Measurements from ENCODE around the gene NOP58.
A peak's percentile ranks its signal among the peaks of the same experiment; 100 is the strongest.
"Not testable (repeated sequence)": the region's sequence is repeated elsewhere in the genome, so short reads cannot be mapped to it uniquely, and the experiment has no call there.

NOP58 gene

DNA sequence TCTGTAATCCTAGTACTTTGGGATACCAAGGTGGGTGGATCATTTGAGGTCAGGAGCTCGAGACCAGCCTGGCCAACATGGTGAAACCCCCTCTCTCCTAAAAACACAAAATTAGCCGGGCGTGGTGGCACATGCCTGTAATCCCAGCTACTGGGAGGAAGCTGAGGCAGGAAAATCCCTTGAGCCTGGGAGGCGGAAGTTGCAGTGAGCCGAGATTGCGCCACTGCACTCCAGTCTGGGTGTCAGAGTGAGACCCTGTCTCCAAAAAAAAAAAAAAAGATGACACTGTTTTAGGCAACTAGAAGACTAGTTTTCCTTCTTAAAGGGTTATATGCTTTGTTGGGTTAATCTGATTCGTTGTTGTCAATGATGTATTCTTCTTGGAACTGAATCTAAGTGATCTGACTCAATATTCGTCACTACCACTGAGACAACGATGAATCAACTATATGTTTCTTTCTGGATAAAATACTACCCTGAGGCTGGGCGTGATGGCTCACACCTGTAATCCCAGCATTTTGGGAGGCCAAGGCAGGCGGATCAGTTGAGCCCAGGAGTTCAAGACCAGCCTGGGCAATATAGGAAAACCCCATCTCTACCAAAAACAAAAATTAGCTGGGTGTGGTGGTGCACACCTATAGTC lies 10.6 kb downstream of the NOP58 start:
- ATAC-seq = not testable (repeated sequence)

DNA sequence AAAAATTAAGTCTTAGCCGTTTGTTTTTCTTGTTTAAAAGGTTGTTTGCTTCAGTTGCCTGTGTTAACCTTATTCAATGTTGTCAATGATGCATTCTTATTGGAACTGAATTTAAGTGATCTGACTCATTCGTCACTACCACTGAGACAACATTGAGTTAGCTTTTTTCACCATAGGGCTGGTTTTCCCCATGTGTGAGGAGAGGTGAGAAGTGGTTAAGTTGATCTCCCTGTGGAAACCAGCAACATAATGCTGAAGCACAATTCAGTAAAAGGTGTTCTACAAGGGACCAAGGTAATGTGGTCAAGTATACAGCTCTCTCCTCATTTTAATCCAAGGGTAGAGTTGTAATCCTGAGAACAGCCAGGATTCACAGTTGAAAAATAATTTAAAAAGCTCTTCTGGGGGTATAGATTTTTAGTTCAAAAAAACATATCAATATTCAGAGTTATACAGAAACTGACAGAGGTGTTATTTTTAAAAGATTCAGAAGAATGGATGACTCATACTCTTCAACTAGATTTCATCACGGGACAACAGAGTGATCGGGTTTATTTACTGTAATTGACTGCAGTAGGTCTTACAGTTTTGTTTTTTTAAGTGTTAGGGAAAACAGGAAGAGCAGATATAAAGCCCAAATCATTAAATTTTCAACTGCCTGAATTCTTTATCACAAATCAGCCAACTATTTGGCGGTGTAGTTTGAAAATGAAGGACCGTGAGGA lies 12.6 kb downstream of the NOP58 start:
- TF ChIP-seq ZNF565 (CRISPR knock-in tag; conservative IDR thresholded peaks at IDR 0.05; ENCODE audit: low read depth) (no peak), ZNF70 (CRISPR knock-in tag; IDR thresholded peaks at IDR 0.05) (no peak), ISL1 (CRISPR knock-in tag; IDR thresholded peaks at IDR 0.05) (no peak), ESRRG (CRISPR knock-in tag; IDR thresholded peaks at IDR 0.05) (no peak), SNAI2 (CRISPR knock-in tag; IDR thresholded peaks at IDR 0.05) (no peak), PPARA (CRISPR knock-in tag; IDR thresholded peaks at IDR 0.05; ENCODE audit: borderline replicate concordance) (no peak), ZFP30 (CRISPR knock-in tag; IDR thresholded peaks at IDR 0.05) (no peak)
- TF ChIP-seq, protein P1, sequence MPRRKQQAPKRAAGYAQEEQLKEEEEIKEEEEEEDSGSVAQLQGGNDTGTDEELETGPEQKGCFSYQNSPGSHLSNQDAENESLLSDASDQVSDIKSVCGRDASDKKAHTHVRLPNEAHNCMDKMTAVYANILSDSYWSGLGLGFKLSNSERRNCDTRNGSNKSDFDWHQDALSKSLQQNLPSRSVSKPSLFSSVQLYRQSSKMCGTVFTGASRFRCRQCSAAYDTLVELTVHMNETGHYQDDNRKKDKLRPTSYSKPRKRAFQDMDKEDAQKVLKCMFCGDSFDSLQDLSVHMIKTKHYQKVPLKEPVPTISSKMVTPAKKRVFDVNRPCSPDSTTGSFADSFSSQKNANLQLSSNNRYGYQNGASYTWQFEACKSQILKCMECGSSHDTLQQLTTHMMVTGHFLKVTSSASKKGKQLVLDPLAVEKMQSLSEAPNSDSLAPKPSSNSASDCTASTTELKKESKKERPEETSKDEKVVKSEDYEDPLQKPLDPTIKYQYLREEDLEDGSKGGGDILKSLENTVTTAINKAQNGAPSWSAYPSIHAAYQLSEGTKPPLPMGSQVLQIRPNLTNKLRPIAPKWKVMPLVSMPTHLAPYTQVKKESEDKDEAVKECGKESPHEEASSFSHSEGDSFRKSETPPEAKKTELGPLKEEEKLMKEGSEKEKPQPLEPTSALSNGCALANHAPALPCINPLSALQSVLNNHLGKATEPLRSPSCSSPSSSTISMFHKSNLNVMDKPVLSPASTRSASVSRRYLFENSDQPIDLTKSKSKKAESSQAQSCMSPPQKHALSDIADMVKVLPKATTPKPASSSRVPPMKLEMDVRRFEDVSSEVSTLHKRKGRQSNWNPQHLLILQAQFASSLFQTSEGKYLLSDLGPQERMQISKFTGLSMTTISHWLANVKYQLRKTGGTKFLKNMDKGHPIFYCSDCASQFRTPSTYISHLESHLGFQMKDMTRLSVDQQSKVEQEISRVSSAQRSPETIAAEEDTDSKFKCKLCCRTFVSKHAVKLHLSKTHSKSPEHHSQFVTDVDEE (CRISPR knock-in tag; IDR thresholded peaks at IDR 0.05) = no peak
- TF ChIP-seq, protein P2, sequence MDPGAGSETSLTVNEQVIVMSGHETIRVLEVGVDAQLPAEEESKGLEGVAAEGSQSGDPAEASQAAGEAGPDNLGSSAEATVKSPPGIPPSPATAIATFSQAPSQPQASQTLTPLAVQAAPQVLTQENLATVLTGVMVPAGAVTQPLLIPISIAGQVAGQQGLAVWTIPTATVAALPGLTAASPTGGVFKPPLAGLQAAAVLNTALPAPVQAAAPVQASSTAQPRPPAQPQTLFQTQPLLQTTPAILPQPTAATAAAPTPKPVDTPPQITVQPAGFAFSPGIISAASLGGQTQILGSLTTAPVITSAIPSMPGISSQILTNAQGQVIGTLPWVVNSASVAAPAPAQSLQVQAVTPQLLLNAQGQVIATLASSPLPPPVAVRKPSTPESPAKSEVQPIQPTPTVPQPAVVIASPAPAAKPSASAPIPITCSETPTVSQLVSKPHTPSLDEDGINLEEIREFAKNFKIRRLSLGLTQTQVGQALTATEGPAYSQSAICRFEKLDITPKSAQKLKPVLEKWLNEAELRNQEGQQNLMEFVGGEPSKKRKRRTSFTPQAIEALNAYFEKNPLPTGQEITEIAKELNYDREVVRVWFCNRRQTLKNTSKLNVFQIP (CRISPR knock-in tag; IDR thresholded peaks at IDR 0.05; ENCODE audit: borderline replicate concordance, low read depth) = no peak
- peak; percentile 49 for ATAC-seq

DNA sequence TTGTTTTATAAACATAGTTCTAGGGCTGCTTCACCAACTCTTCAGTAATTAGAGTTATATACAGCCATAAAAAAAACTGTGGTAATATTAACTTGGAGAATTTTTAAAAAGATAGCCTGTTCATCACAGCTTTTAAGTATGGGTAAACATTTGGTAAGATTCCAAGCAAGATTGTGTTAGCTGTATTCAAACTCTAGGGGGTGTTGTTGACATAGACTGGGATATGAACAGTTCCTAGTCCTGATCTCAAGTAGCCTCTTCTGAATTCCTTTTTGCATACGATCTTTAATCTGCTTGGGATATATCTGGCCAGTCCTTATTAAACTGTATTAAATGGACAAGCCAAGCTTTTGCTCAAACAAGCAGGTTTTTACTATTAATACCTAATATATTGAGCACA lies 13.4 kb downstream of the NOP58 start:
- TF ChIP-seq ARNTL (CRISPR knock-in tag; IDR thresholded peaks at IDR 0.05; ENCODE audit: borderline replicate concordance, low read depth) (no peak), ZFP30 (CRISPR knock-in tag; IDR thresholded peaks at IDR 0.05) (no peak), CSDC2 (CRISPR knock-in tag; IDR thresholded peaks at IDR 0.05) (no peak), ZC3H10 (CRISPR knock-in tag; IDR thresholded peaks at IDR 0.05) (no peak), OSR1 (CRISPR knock-in tag; IDR thresholded peaks at IDR 0.05) (no peak), BACH2 (CRISPR knock-in tag; IDR thresholded peaks at IDR 0.05; ENCODE audit: borderline replicate concordance) (no peak), TOX (CRISPR knock-in tag; IDR thresholded peaks at IDR 0.05; ENCODE audit: borderline replicate concordance) (no peak)
- TF ChIP-seq, protein P1 (CRISPR knock-in tag; IDR thresholded peaks at IDR 0.05) = no peak
- TF ChIP-seq, protein P3, sequence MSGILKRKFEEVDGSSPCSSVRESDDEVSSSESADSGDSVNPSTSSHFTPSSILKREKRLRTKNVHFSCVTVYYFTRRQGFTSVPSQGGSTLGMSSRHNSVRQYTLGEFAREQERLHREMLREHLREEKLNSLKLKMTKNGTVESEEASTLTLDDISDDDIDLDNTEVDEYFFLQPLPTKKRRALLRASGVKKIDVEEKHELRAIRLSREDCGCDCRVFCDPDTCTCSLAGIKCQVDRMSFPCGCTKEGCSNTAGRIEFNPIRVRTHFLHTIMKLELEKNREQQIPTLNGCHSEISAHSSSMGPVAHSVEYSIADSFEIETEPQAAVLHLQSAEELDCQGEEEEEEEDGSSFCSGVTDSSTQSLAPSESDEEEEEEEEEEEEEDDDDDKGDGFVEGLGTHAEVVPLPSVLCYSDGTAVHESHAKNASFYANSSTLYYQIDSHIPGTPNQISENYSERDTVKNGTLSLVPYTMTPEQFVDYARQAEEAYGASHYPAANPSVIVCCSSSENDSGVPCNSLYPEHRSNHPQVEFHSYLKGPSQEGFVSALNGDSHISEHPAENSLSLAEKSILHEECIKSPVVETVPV (CRISPR knock-in tag; IDR thresholded peaks at IDR 0.05) = no peak
- TF ChIP-seq, protein P4, sequence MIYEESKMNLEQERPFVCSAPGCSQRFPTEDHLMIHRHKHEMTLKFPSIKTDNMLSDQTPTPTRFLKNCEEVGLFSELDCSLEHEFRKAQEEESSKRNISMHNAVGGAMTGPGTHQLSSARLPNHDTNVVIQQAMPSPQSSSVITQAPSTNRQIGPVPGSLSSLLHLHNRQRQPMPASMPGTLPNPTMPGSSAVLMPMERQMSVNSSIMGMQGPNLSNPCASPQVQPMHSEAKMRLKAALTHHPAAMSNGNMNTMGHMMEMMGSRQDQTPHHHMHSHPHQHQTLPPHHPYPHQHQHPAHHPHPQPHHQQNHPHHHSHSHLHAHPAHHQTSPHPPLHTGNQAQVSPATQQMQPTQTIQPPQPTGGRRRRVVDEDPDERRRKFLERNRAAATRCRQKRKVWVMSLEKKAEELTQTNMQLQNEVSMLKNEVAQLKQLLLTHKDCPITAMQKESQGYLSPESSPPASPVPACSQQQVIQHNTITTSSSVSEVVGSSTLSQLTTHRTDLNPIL (CRISPR knock-in tag; IDR thresholded peaks at IDR 0.05; ENCODE audit: low read depth) = no peak
- TF ChIP-seq, protein P5, sequence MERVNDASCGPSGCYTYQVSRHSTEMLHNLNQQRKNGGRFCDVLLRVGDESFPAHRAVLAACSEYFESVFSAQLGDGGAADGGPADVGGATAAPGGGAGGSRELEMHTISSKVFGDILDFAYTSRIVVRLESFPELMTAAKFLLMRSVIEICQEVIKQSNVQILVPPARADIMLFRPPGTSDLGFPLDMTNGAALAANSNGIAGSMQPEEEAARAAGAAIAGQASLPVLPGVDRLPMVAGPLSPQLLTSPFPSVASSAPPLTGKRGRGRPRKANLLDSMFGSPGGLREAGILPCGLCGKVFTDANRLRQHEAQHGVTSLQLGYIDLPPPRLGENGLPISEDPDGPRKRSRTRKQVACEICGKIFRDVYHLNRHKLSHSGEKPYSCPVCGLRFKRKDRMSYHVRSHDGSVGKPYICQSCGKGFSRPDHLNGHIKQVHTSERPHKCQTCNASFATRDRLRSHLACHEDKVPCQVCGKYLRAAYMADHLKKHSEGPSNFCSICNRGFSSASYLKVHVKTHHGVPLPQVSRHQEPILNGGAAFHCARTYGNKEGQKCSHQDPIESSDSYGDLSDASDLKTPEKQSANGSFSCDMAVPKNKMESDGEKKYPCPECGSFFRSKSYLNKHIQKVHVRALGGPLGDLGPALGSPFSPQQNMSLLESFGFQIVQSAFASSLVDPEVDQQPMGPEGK (CRISPR knock-in tag; IDR thresholded peaks at IDR 0.05; ENCODE audit: borderline replicate concordance) = no peak
- ATAC-seq = peak; percentile 89

Measured in SK-N-SH treated with all-trans-retinoic acid at 6 μM for 48 hours (cell line).